B cell (primary cell): ENCODE results near the gene LBX2. TPM values are rescaled to one million over a fixed set of nuclear protein-coding genes. Genes with fewer than 3 reads are reported as not detected.

Experiments
- ATAC-seq: fragments of 200-7000 bp; cut with Tn5 transposase; one replicate; pipeline ENCODE4 v1.10.0; 2021; ENCODE audit warnings: low read depth, mild to moderate bottlenecking, moderate number of reproducible peaks, moderate library complexity
- CTCF ChIA-PET: fragments of 350-600 bp; sonication (Branson Sonifier 250); formaldehyde crosslinking; loops from one replicate; lab custom pipeline; 2021; ENCODE audit warnings: antibody characterized with exemption, inconsistent platforms; lab: Charles Lee
- POLR2A ChIA-PET: fragments of 350-600 bp; sonication (Branson Sonifier 250); formaldehyde crosslinking; loops from one replicate; lab custom pipeline; 2021; ENCODE audit warnings: antibody characterized with exemption; lab: Charles Lee
- DNase-seq: peaks from one replicate; pipeline ENCODE4 v3.0.0; 2013
- H2AFZ ChIP-seq: 2 replicates; pipeline ENCODE4 v1.6.1; 2012; ENCODE audit warnings: mild to moderate bottlenecking, low read depth, low read length; ENCODE audit not compliant: insufficient read depth, poor library complexity, severe bottlenecking
- H3K27ac ChIP-seq, 2 donors: 1 replicate in 1 of 2; 2 replicates in 1 of 2; pipeline ENCODE4 v1.5.1; 2012 to 2013; ENCODE audit warnings: low read length in 2 of 2, mild to moderate bottlenecking in 2 of 2, moderate library complexity in 1 of 2
- H3K27me3 ChIP-seq, 4 experiments: fragments of 200-600 bp in 1 of 4; sonication (generic) in 1 of 4; replicated peaks in 1 of 4; 1 replicate in 2 of 4; 2 replicates in 2 of 4; pipeline versions ENCODE4 v1.6.1 to v1.7.0; 2013 to 2016; ENCODE audit warnings: low read length in 3 of 4, mild to moderate bottlenecking in 2 of 4, mixed read lengths in 1 of 4, moderate library complexity in 1 of 4; ENCODE audit not compliant: insufficient read depth in 4 of 4, control insufficient read depth in 3 of 4; ENCODE audit errors: control extremely low read depth in 1 of 4
- H3K36me3 ChIP-seq, 2 experiments: replicated peaks in 1 of 2; 1 replicate in 1 of 2; 2 replicates in 1 of 2; pipeline versions ENCODE4 v1.6.1 to v1.7.1; 2013; ENCODE audit warnings: low read length in 1 of 2; ENCODE audit not compliant: insufficient read depth in 2 of 2, control insufficient read depth in 1 of 2; ENCODE audit errors: control extremely low read depth in 1 of 2, extremely low read depth in 1 of 2
- H3K4me1 ChIP-seq, 2 donors: fragments of 200-600 bp in 1 of 2; sonication (generic) in 1 of 2; 1 replicate in 1 of 2; 2 replicates in 1 of 2; pipeline versions ENCODE4 v1.5.1 to v1.6.1; 2013 to 2017; ENCODE audit warnings: low read length in 2 of 2; ENCODE audit not compliant: control insufficient read depth in 2 of 2, insufficient read depth in 2 of 2
- H3K4me2 ChIP-seq: replicated peaks from 2 replicates; pipeline ENCODE3; 2012; ENCODE audit warnings: mild to moderate bottlenecking, low read depth, low read length; ENCODE audit not compliant: poor library complexity, severe bottlenecking
- H3K4me3 ChIP-seq, 5 experiments: fragments of 200-600 bp in 1 of 5; sonication (generic) in 1 of 5; 1 replicate in 3 of 5; 2 replicates in 2 of 5; pipeline versions ENCODE4 v1.5.1 to v1.7.0; 2011 to 2016; ENCODE audit warnings: low read length in 4 of 5, mild to moderate bottlenecking in 4 of 5, low read depth in 2 of 5, control low read depth in 1 of 5, moderate library complexity in 1 of 5; ENCODE audit not compliant: insufficient read depth in 1 of 5; ENCODE audit errors: control extremely low read depth in 1 of 5, extremely low read depth in 1 of 5
- H3K79me2 ChIP-seq: fragments of 200-600 bp; sonication (generic); one replicate; pipeline ENCODE4 v1.6.0; 2016; ENCODE audit warnings: low read length; ENCODE audit not compliant: control insufficient read depth, insufficient read depth
- H3K9ac ChIP-seq: fragments of 200-600 bp; sonication (generic); 2 replicates; pipeline ENCODE4 v1.6.1; 2017; ENCODE audit warnings: mild to moderate bottlenecking, low read length, moderate library complexity
- H3K9me3 ChIP-seq, 3 donors: one replicate each; pipeline versions ENCODE4 v1.6.1 to v1.7.1; 2013; ENCODE audit warnings: low read length in 2 of 3; ENCODE audit not compliant: control insufficient read depth in 2 of 3, insufficient read depth in 1 of 3; ENCODE audit errors: control extremely low read depth in 1 of 3
- H4K20me1 ChIP-seq: 2 replicates; pipeline ENCODE4 v1.6.0; 2012; ENCODE audit warnings: mild to moderate bottlenecking, low read length; ENCODE audit not compliant: insufficient read depth, control insufficient read depth, poor library complexity, severe bottlenecking
- H3K27ac Mint-ChIP-seq: one replicate; pipeline ENCODE4 v1.8.0; 2021; ENCODE audit warnings: mixed read lengths
- H3K27me3 Mint-ChIP-seq: one replicate; pipeline ENCODE4 v1.8.0; 2021; ENCODE audit warnings: mixed read lengths
- H3K4me1 Mint-ChIP-seq: one replicate; pipeline ENCODE4 v1.8.0; 2021; ENCODE audit warnings: mixed read lengths
- H3K4me3 Mint-ChIP-seq: one replicate; pipeline ENCODE4 v1.8.0; 2021; ENCODE audit warnings: mixed read lengths
- H3K9me3 Mint-ChIP-seq: one replicate; pipeline ENCODE4 v1.8.0; 2022; ENCODE audit warnings: mixed read lengths; ENCODE audit not compliant: insufficient read depth
- EZH2 ChIP-seq: IDR thresholded peaks from 2 replicates; pipeline ENCODE4 v1.6.1; 2012; ENCODE audit warnings: borderline replicate concordance, low read depth, mild to moderate bottlenecking, moderate library complexity, low read length; ENCODE audit not compliant: insufficient read depth, poor library complexity, severe bottlenecking
- WGBS: methylation state at CpG from one replicate; pipeline ENCODE4 v1.1.5; 2013; ENCODE audit warnings: missing lambda C conversion rate; ENCODE audit not compliant: insufficient coverage; 5-methylcytosine and 5-hydroxymethylcytosine counted together
- intact Hi-C: fragments of 100-400 bp; cut with micrococcal nuclease; formaldehyde crosslinking; loops from one replicate; pipeline ENCODE4 v1.10.0; 2022
- polyA plus RNA-seq: library from polyadenylated mRNA; depleted of rRNA; stranded (reverse); fragments of >200 nt; gene quantifications from 2 replicates; pipeline ENCODE4 v1.2.3, GENCODE V29; 2012
- total RNA-seq, 2 donors: library from RNA; stranded (reverse); fragments of 120-200 nt in 1 of 2; gene quantifications; 1 replicate in 1 of 2; 2 replicates in 1 of 2; pipeline versions ENCODE4 v1.2.3 to v1.2.4, GENCODE V29; 2013 to 2022
- TF ChIP-seq, protein P1 (sequence below): fragments of 200-600 bp; IDR thresholded peaks from one replicate; pipeline ENCODE4 v1.8.0; 2022; ENCODE audit warnings: antibody characterized with exemption, mild to moderate bottlenecking

LBX2 gene
- total and polyA plus RNA-seq, 2 donors (not counting 1 experiment from before 2014, with no cell fraction given): 1.1 to 2.0 TPM

- TF ChIP-seq EZH2: no peak
- TF ChIP-seq, protein P1, sequence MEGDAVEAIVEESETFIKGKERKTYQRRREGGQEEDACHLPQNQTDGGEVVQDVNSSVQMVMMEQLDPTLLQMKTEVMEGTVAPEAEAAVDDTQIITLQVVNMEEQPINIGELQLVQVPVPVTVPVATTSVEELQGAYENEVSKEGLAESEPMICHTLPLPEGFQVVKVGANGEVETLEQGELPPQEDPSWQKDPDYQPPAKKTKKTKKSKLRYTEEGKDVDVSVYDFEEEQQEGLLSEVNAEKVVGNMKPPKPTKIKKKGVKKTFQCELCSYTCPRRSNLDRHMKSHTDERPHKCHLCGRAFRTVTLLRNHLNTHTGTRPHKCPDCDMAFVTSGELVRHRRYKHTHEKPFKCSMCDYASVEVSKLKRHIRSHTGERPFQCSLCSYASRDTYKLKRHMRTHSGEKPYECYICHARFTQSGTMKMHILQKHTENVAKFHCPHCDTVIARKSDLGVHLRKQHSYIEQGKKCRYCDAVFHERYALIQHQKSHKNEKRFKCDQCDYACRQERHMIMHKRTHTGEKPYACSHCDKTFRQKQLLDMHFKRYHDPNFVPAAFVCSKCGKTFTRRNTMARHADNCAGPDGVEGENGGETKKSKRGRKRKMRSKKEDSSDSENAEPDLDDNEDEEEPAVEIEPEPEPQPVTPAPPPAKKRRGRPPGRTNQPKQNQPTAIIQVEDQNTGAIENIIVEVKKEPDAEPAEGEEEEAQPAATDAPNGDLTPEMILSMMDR: peak; percentile 1
- WGBS: 16% methylated on average over 26 of the region's 29 CpGs
- H3K4me3 ChIP-seq: peak overlapping the region; percentile 62 to 98 (median 70)
- peaks cover 31% of the 10 kb centered on the region for H3K79me2 ChIP-seq
- CTCF ChIA-PET: interaction anchor here (1.0 to 9.6 kb wide), 6 partner anchors 16 to 137 kb away, joined by 3 to 71 read pairs (median 24); partner anchors contain the start of genes CCDC142, PCGF1 and TTC31
- no peaks in the 10 kb centered on the region for H3K9me3 ChIP-seq
- POLR2A ChIA-PET: interaction anchor here (1.0 to 2.7 kb wide), 11 partner anchors 10 to 347 kb away, joined by 3 to 19 read pairs (median 7); partner anchors contain the start of genes CCDC142, INO80B, MRPL53 and PCGF1
- intact Hi-C loops: loop anchor here (1.0 to 5.0 kb wide), 9 partner anchors 21 to 1296 kb away; partner anchors contain the start of genes C2orf81, CCT7, INO80B and MRPL53
- peak overlapping the region; percentile 95 for H3K4me2 ChIP-seq
- Mint-ChIP-seq H3K9me3 (no peaks in the 10 kb centered on the region), H3K4me1 (peaks cover 43% of the 10 kb centered on the region), H3K4me3 (peak overlapping the region; percentile 97), H3K27ac (peak overlapping the region; percentile 96), H3K27me3 (no peaks in the 10 kb centered on the region)
- DNase-seq (no peak), ATAC-seq (peak; percentile 0)
- H2AFZ ChIP-seq: peak overlapping the region; percentile 81
- peaks cover 17% of the 10 kb centered on the region for H4K20me1 ChIP-seq
- H3K4me1 ChIP-seq: peaks cover 39 to 49% of the 10 kb centered on the region in 2 donors
- H3K36me3 ChIP-seq: peaks cover 0 to 47% of the 10 kb centered on the region in 2 experiments
- H3K27ac ChIP-seq: peak overlapping the region; percentile 84 to 90
- H3K9ac ChIP-seq: peak overlapping the region; percentile 78
- no peaks in the 10 kb centered on the region for H3K27me3 ChIP-seq
These were observed 29.4 kb upstream of the LBX2 start for GRCh38 chr2:74528600-74529356.

DNA sequence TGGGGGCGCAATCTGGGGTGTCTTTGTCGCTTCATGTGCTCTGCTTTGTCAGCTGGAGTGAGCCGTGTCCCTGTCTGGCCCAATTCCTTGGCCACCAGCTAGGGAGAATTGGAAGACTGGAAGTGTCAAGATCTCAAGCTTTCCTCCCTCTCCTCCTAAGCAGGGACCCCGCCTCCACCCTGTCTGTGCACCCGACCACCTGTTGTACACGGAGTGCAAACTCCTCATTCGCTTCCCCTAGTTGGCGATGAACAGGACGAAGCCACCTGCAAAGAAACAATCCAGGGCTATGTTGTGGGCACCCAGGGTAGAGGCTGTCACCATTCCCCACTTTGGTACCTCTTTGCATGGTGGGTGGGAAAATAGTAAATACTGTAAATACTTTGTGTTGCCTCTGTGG, 28.3 kb upstream of the LBX2 start:
- CTCF ChIA-PET: interaction anchor here (6.6 to 9.6 kb wide), 2 partner anchors 46 to 60 kb away, joined by 50 to 71 read pairs; partner anchors contain the start of genes CCDC142 and TTC31

More for the DNA sequence above, 28.3 kb upstream of the LBX2 start:
- no peaks in the 10 kb centered on the region for H3K9me3 Mint-ChIP-seq
- H3K9ac ChIP-seq: no peak overlapping the region
- ATAC-seq (no peak), DNase-seq (no peak)
- peak overlapping the region; percentile 73 for H3K27ac Mint-ChIP-seq
- H3K4me3 Mint-ChIP-seq: peak overlapping the region; percentile 97
- peaks cover 39 to 49% of the 10 kb centered on the region in 2 donors for H3K4me1 ChIP-seq
- no peak overlapping the region for H3K4me3 ChIP-seq
- intact Hi-C loops: loop anchor here (2.0 to 5.0 kb wide), 3 partner anchors 73 to 1295 kb away; partner anchors contain the start of genes CCT7, INO80B, PRADC1 and TPRKB
- no peaks in the 10 kb centered on the region for H3K9me3 ChIP-seq
- TF ChIP-seq EZH2: no peak
- TF ChIP-seq, protein P1: no peak
- peaks cover 17% of the 10 kb centered on the region for H4K20me1 ChIP-seq
- peak overlapping the region; percentile 3 for H3K4me2 ChIP-seq
- peak overlapping the region in 1 of 2 donors; percentile 3 for H3K27ac ChIP-seq
- POLR2A ChIA-PET: no interaction called here
- peaks cover 43% of the 10 kb centered on the region for H3K4me1 Mint-ChIP-seq
- no peaks in the 10 kb centered on the region for H3K27me3 Mint-ChIP-seq
- no peak overlapping the region for H2AFZ ChIP-seq
- H3K79me2 ChIP-seq: peaks cover 31% of the 10 kb centered on the region
- H3K27me3 ChIP-seq: no peaks in the 10 kb centered on the region
- H3K36me3 ChIP-seq: peaks cover 0 to 36% of the 10 kb centered on the region in 2 experiments
- WGBS: 100% methylated on average over 4 of the region's 9 CpGs
